ENCODE data around the gene LIMA1.
"Not testable (repeated sequence)": the region's sequence is repeated elsewhere in the genome, so short reads cannot be mapped to it uniquely, and the experiment has no call there.

LIMA1 gene

GRCh38 chr12:50268482-50268881 is 14.8 kb downstream of the LIMA1 start:
- H3K9me3 Mint-ChIP-seq = no peaks in the 10 kb centered on the region
- H3K4me3 Mint-ChIP-seq = no peak overlapping the region
- no peaks in the 10 kb centered on the region for H3K36me3 Mint-ChIP-seq
- ATAC-seq = no peak
- no peak overlapping the region for H3K27ac Mint-ChIP-seq
- no peaks in the 10 kb centered on the region for H3K4me1 Mint-ChIP-seq
- H3K27me3 Mint-ChIP-seq = no peaks in the 10 kb centered on the region

GRCh38 chr12:50265770-50266524 is 17.4 kb downstream of the LIMA1 start:
- Mint-ChIP-seq H3K4me1 (no peaks in the 10 kb centered on the region), H3K4me3 (no peak overlapping the region), H3K36me3 (no peaks in the 10 kb centered on the region), H3K27ac (no peak overlapping the region), H3K9me3 (no peaks in the 10 kb centered on the region), H3K27me3 (no peaks in the 10 kb centered on the region)
- ATAC-seq = no peak

- Mint-ChIP-seq H3K27me3 (no peaks in the 10 kb centered on the region), H3K27ac (no peak overlapping the region), H3K36me3 (no peaks in the 10 kb centered on the region), H3K4me1 (no peaks in the 10 kb centered on the region), H3K9me3 (no peaks in the 10 kb centered on the region), H3K4me3 (no peak overlapping the region)
- no peak for ATAC-seq
Measured at GRCh38 chr12:50263832-50264231, 19.5 kb downstream of the LIMA1 start.

GRCh38 chr12:50261654-50262053 is 21.7 kb downstream of the LIMA1 start:
- Mint-ChIP-seq H3K27ac (no peak overlapping the region), H3K4me1 (no peaks in the 10 kb centered on the region), H3K4me3 (no peak overlapping the region), H3K9me3 (no peaks in the 10 kb centered on the region), H3K27me3 (no peaks in the 10 kb centered on the region), H3K36me3 (no peaks in the 10 kb centered on the region)
- no peak for ATAC-seq

GRCh38 chr12:50258167-50258551 is 25.2 kb downstream of the LIMA1 start:
- ATAC-seq = no peak
- H3K4me1 Mint-ChIP-seq = peaks cover 7% of the 10 kb centered on the region
- no peaks in the 10 kb centered on the region for H3K36me3 Mint-ChIP-seq
- no peak overlapping the region for H3K4me3 Mint-ChIP-seq
- no peaks in the 10 kb centered on the region for H3K9me3 Mint-ChIP-seq
- H3K27me3 Mint-ChIP-seq = no peaks in the 10 kb centered on the region
- H3K27ac Mint-ChIP-seq = no peak overlapping the region

- Mint-ChIP-seq H3K4me3 (no peak overlapping the region), H3K27me3 (no peaks in the 10 kb centered on the region), H3K27ac (no peak overlapping the region), H3K4me1 (peaks cover 13% of the 10 kb centered on the region), H3K36me3 (no peaks in the 10 kb centered on the region), H3K9me3 (no peaks in the 10 kb centered on the region)
- no peak for ATAC-seq
Measured at GRCh38 chr12:50257236-50258166, 25.8 kb downstream of the LIMA1 start.

GRCh38 chr12:50256761-50257160 is 26.6 kb downstream of the LIMA1 start:
- no peaks in the 10 kb centered on the region for H3K27me3 Mint-ChIP-seq

GRCh38 chr12:50252977-50253602 is 30.2 kb downstream of the LIMA1 start:
- Mint-ChIP-seq H3K36me3 (peaks cover 4% of the 10 kb centered on the region), H3K27me3 (no peaks in the 10 kb centered on the region), H3K4me1 (peaks cover 29% of the 10 kb centered on the region), H3K27ac (peak overlapping the region; percentile 16), H3K9me3 (no peaks in the 10 kb centered on the region), H3K4me3 (no peak overlapping the region)
- ATAC-seq = no peak

More at GRCh38 chr12:50256761-50257160, 26.6 kb downstream of the LIMA1 start:
- H3K4me1 Mint-ChIP-seq = peaks cover 18% of the 10 kb centered on the region
- no peak overlapping the region for H3K27ac Mint-ChIP-seq
- no peak for ATAC-seq
- H3K36me3 Mint-ChIP-seq = no peaks in the 10 kb centered on the region
- no peaks in the 10 kb centered on the region for H3K9me3 Mint-ChIP-seq
- H3K4me3 Mint-ChIP-seq = no peak overlapping the region

- H3K36me3 Mint-ChIP-seq = peaks cover 4% of the 10 kb centered on the region
- H3K27me3 Mint-ChIP-seq = no peaks in the 10 kb centered on the region
- H3K9me3 Mint-ChIP-seq = no peaks in the 10 kb centered on the region
- no peak overlapping the region for H3K27ac Mint-ChIP-seq
- peaks cover 32% of the 10 kb centered on the region for H3K4me1 Mint-ChIP-seq
- no peak overlapping the region for H3K4me3 Mint-ChIP-seq
- ATAC-seq = no peak
Measured at GRCh38 chr12:50251619-50252252, 31.6 kb downstream of the LIMA1 start.

GRCh38 chr12:50249464-50250182 is 33.7 kb downstream of the LIMA1 start:
- no peak for ATAC-seq
- H3K4me1 Mint-ChIP-seq = peaks cover 46% of the 10 kb centered on the region
- no peaks in the 10 kb centered on the region for H3K9me3 Mint-ChIP-seq
- no peak overlapping the region for H3K4me3 Mint-ChIP-seq
- H3K27ac Mint-ChIP-seq = no peak overlapping the region
- H3K27me3 Mint-ChIP-seq = peaks cover 12% of the 10 kb centered on the region
- H3K36me3 Mint-ChIP-seq = peaks cover 8% of the 10 kb centered on the region

GRCh38 chr12:50248883-50249282 is 34.4 kb downstream of the LIMA1 start:
- no peak for ATAC-seq
- peaks cover 11% of the 10 kb centered on the region for H3K36me3 Mint-ChIP-seq
- peaks cover 41% of the 10 kb centered on the region for H3K4me1 Mint-ChIP-seq
- no peak overlapping the region for H3K27ac Mint-ChIP-seq
- H3K9me3 Mint-ChIP-seq = no peaks in the 10 kb centered on the region
- no peak overlapping the region for H3K4me3 Mint-ChIP-seq
- peaks cover 16% of the 10 kb centered on the region for H3K27me3 Mint-ChIP-seq

- Mint-ChIP-seq H3K36me3 (peaks cover 11% of the 10 kb centered on the region), H3K9me3 (no peaks in the 10 kb centered on the region), H3K27ac (no peak overlapping the region), H3K4me1 (peaks cover 39% of the 10 kb centered on the region), H3K4me3 (peak overlapping the region; percentile 37), H3K27me3 (peaks cover 16% of the 10 kb centered on the region)
- no peak for ATAC-seq
Measured at GRCh38 chr12:50248411-50248810, 34.9 kb downstream of the LIMA1 start.

GRCh38 chr12:50247665-50248064 is 35.7 kb downstream of the LIMA1 start:
- not testable (repeated sequence) for ATAC-seq, H3K4me3 Mint-ChIP-seq, H3K9me3 Mint-ChIP-seq
- Mint-ChIP-seq H3K36me3 (peaks cover 11% of the 10 kb centered on the region), H3K4me1 (peaks cover 34% of the 10 kb centered on the region), H3K27ac (peak overlapping the region; percentile 35), H3K27me3 (peaks cover 16% of the 10 kb centered on the region)

GRCh38 chr12:50246873-50247612 is 36.3 kb downstream of the LIMA1 start:
- peaks cover 11% of the 10 kb centered on the region for H3K36me3 Mint-ChIP-seq

More at GRCh38 chr12:50246873-50247612, 36.3 kb downstream of the LIMA1 start:
- H3K27me3 Mint-ChIP-seq = peaks cover 16% of the 10 kb centered on the region
- H3K27ac Mint-ChIP-seq = peak overlapping the region; percentile 35
- peak overlapping the region; percentile 0 for H3K4me3 Mint-ChIP-seq
- H3K9me3 Mint-ChIP-seq = no peaks in the 10 kb centered on the region
- H3K4me1 Mint-ChIP-seq = peaks cover 31% of the 10 kb centered on the region
- ATAC-seq = peak; percentile 82
